Left hindlimb (tissue), 1 donor: ENCODE data around the gene TNXB.
"Not testable (repeated sequence)": the region's sequence is repeated elsewhere in the genome, so short reads cannot be mapped to it uniquely, and the experiment has no call there.

Source experiments
- DNase-seq: peaks from one replicate; pipeline ENCODE4 v3.0.0-alpha.2; 2018

The TNXB gene

GRCh38 chr6:32144238-32144637 is 35.1 kb upstream of the TNXB start:
- DNase-seq, result not testable (repeated sequence)

GRCh38 chr6:32140420-32141046 is 31.4 kb upstream of the TNXB start:
- no peak for DNase-seq

- no peak for DNase-seq
These were observed 30.5 kb upstream of the TNXB start for GRCh38 chr6:32139590-32139989.

GRCh38 chr6:32137454-32137853 is 28.3 kb upstream of the TNXB start:
- no peak for DNase-seq

GRCh38 chr6:32133786-32134185 is 24.6 kb upstream of the TNXB start:
- no peak for DNase-seq

- DNase-seq, result no peak
These were observed 23.0 kb upstream of the TNXB start for GRCh38 chr6:32132110-32132509.

- DNase-seq, result no peak
These were observed 22.4 kb upstream of the TNXB start for GRCh38 chr6:32131439-32131948.

GRCh38 chr6:32129297-32130088 is 20.4 kb upstream of the TNXB start:
- no peak for DNase-seq

- peak; percentile 39 for DNase-seq
These were observed 19.7 kb upstream of the TNXB start for GRCh38 chr6:32128751-32129296.

- DNase-seq, result peak; percentile 99
These were observed 18.8 kb upstream of the TNXB start, which contains the start of gene ATF6B for GRCh38 chr6:32127717-32128592. Gene ATF6B (minus strand): TSS chr6:32128246. CDS start chr6:32128207, 39 bp downstream.

- DNase-seq, result no peak
These were observed 18.2 kb upstream of the TNXB start for GRCh38 chr6:32127409-32127716.

GRCh38 chr6:32126880-32127279 is 17.7 kb upstream of the TNXB start:
- no peak for DNase-seq

- no peak for DNase-seq
These were observed 14.5 kb upstream of the TNXB start for GRCh38 chr6:32123681-32124080.

GRCh38 chr6:32120573-32121059 is 11.5 kb upstream of the TNXB start:
- DNase-seq, result peak; percentile 10

- peak; percentile 88 for DNase-seq
These were observed 9.9 kb upstream of the TNXB start for GRCh38 chr6:32118782-32119628.

- DNase-seq, result no peak
These were observed 8.3 kb upstream of the TNXB start for GRCh38 chr6:32117461-32117860.

- peak; percentile 25 for DNase-seq
These were observed 7.5 kb upstream of the TNXB start for GRCh38 chr6:32116674-32117073.

GRCh38 chr6:32115623-32116022 is 6.5 kb upstream of the TNXB start:
- DNase-seq, result no peak

GRCh38 chr6:32114796-32115195 is 5.7 kb upstream of the TNXB start:
- peak; percentile 42 for DNase-seq

- DNase-seq, result peak; percentile 92
These were observed 4.5 kb upstream of the TNXB start for GRCh38 chr6:32113386-32114352.
